ENCODE results near the gene SMARCA2. TPM values are rescaled to one million over a fixed set of nuclear protein-coding genes. Genes with fewer than 3 reads are reported as not detected.

The SMARCA2 gene
- total RNA-seq, 1 donor from 2014 or later: 19.7 TPM

GRCh38 chr9:2087500-2088313 is 72.6 kb downstream of the SMARCA2 start:
- FAIRE-seq (no peak), DNase-seq (ENCODE audit: low read depth) (peak; percentile 61)
- no peaks in the 10 kb centered on the region for H3K27me3 ChIP-seq (ENCODE audit: control insufficient read depth, insufficient read depth, low read length)
- peak; percentile 64 for TF ChIP-seq CTCF (IDR thresholded peaks at IDR 0.05; ENCODE audit: insufficient read depth, low read length, severe bottlenecking)
- H3K4me3 ChIP-seq (ENCODE audit: low read depth, low read length): no peak overlapping the region
- H3K36me3 ChIP-seq (ENCODE audit: control insufficient read depth, insufficient read depth, low read length): peaks cover 4% of the 10 kb centered on the region

DNA sequence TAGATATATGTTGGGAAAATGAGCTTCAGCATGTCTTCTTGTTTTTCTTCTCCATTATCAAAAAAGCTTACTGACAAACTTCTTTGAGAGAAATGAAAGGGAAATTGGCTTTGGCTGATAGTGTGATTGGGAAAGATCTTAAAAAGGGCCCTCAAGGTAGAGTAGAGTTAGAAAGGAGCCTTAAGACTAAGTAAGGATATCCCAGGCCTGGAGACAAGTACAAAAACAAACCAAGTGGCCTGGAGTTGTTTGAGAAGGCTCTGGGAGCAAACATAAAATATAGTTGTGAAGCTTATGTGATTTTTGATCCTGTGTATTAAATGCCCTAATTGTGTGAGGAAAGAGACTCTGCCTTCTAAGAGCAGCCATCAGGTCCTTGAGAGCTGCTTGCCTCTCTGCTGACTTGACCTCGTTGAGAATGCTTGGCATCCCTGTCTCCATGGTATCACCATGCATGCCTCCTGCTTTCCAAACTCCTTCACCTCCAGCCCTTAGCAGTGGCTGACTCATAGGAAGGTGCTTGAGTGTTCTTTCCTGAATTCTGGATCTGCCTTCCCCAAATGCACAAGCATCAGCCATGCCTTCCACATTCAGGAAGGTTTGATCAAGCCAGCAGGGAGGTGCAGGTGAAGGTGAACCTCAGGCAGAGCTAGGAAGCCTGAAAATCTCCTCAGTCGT is 78.9 kb downstream of the SMARCA2 start:
- no peak for TF ChIP-seq CTCF (IDR thresholded peaks at IDR 0.05; ENCODE audit: insufficient read depth, low read length, severe bottlenecking)
- no peak for FAIRE-seq
- peak; percentile 62 for DNase-seq (ENCODE audit: low read depth)
- Histone ChIP-seq H3K27me3 (ENCODE audit: control insufficient read depth, insufficient read depth, low read length) (no peaks in the 10 kb centered on the region), H3K4me3 (ENCODE audit: low read depth, low read length) (no peak overlapping the region), H3K36me3 (ENCODE audit: control insufficient read depth, insufficient read depth, low read length) (no peaks in the 10 kb centered on the region)

DNA sequence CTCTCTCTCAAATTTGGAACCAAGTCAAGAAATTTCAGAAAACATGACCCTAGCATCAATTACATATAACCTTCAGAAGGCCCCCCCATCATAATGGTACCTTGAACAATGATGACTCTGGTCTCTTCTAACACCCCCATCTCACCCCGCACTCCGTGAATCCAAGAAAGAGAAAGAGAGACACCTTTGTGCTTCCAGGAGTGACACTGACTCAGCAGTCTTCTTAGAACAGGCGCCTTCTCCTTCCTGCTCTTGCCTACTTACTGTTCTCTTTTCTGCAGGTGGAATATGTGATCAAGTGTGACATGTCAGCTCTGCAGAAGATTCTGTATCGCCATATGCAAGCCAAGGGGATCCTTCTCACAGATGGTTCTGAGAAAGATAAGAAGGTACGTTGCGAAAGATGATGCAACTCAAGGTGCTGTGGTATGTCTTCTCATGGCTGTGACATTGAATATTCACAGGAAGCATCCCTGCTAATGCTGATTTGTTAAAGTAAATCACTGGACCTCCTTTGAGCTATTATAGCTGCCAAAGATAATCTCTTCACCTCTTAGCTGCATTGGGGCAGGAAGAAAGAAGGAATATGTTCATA is 81.3 kb downstream of the SMARCA2 start:
- TF ChIP-seq CTCF (IDR thresholded peaks at IDR 0.05; ENCODE audit: insufficient read depth, low read length, severe bottlenecking): no peak
- no peak for FAIRE-seq

DNA sequence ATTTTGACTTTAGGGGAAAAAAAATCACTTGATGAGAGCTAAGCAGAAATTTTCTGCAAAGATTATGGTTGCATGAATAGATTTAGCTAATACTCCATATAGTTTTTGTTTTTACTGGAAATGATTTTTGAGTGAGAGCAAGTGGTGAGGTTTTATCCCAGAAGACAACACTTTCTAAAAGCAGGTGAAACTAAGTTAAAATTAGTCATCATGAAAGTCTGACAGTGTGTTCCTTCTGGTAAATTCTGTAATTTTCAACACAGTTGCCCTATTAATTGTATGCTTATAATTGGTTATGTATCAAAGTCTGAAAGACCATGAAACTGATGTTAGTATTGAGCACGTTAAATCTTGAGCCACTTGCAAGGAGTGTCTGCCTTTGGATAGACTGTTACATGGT is 91.5 kb downstream of the SMARCA2 start:
- H3K4me3 ChIP-seq (ENCODE audit: low read depth, low read length): no peak overlapping the region
- FAIRE-seq (no peak), DNase-seq (ENCODE audit: low read depth) (no peak)
- TF ChIP-seq CTCF (IDR thresholded peaks at IDR 0.05; ENCODE audit: insufficient read depth, low read length, severe bottlenecking): no peak
- H3K27me3 ChIP-seq (ENCODE audit: control insufficient read depth, insufficient read depth, low read length): no peaks in the 10 kb centered on the region
- H3K36me3 ChIP-seq (ENCODE audit: control insufficient read depth, insufficient read depth, low read length): peaks cover 1% of the 10 kb centered on the region

More for the DNA sequence above, 81.3 kb downstream of the SMARCA2 start:
- Histone ChIP-seq H3K36me3 (ENCODE audit: control insufficient read depth, insufficient read depth, low read length) (no peaks in the 10 kb centered on the region), H3K27me3 (ENCODE audit: control insufficient read depth, insufficient read depth, low read length) (no peaks in the 10 kb centered on the region), H3K4me3 (ENCODE audit: low read depth, low read length) (no peak overlapping the region)
- no peak for DNase-seq (ENCODE audit: low read depth)

GRCh38 chr9:2107906-2108451 is 92.8 kb downstream of the SMARCA2 start:
- Histone ChIP-seq H3K27me3 (ENCODE audit: control insufficient read depth, insufficient read depth, low read length) (no peaks in the 10 kb centered on the region), H3K36me3 (ENCODE audit: control insufficient read depth, insufficient read depth, low read length) (peaks cover 3% of the 10 kb centered on the region), H3K4me3 (ENCODE audit: low read depth, low read length) (no peak overlapping the region)
- DNase-seq (ENCODE audit: low read depth) (no peak), FAIRE-seq (no peak)
- no peak for TF ChIP-seq CTCF (IDR thresholded peaks at IDR 0.05; ENCODE audit: insufficient read depth, low read length, severe bottlenecking)
